C4-2B (cell line): Measurements from ENCODE around the gene SGIP1.

Source experiments
- H3K27ac ChIP-seq: fragments of 450-650 bp; 2 replicates; pipeline ENCODE4 v1.5.1; 2017
- CTCF ChIP-seq: fragments of 450-650 bp; conservative IDR thresholded peaks from 2 replicates; pipeline ENCODE4 v1.5.1; 2017; ENCODE audit warnings: mild to moderate bottlenecking
- ZFX ChIP-seq: fragments of 450-650 bp; IDR thresholded peaks from 2 replicates; pipeline ENCODE4 v1.6.1; 2017

SGIP1 gene

DNA sequence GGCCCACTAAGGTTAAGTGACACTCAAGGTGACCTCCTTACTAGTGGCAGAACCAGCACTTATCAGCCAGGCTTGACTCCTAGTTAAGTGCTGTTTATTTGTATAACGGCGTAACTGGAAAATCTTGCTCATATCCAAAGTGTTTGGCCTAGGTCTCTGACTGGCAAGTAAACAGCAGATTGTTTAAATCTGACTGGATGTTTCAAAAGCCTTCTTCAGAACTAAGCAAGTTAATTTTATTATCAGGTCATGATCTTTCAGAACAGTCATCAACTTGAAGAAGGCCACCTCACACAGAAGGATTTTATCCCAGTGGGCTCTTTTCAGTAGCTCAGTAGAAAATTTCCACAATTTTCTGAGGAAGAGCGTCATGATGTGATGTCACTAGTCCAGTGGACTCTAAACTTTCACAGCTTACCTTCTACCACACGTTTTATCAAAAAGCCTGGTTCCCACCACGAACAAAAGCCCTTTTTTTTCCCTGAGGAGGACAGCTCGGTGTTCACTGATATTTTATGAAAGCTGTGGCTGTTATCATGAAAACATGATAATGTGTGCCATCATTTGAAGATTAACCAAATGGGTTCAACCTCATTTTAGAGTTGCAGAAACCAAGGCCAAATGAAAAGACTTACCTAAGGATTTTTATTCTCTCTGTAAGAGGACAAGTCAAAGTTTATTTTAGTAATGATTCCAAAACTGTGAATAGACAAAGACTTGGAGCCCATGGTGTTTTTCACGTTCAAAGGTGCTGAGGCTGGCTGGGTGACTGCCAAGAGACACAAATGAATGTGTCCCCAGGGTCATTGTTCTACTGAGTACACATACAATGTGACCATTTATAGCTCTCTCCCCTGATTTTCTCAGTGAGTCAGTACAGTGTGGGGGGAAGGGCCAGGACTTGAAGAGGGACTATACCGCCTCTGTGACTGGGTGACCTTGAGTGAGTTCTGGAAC, 9.1 kb downstream of the SGIP1 start:
- TF ChIP-seq ZFX = no peak
- TF ChIP-seq CTCF = no peak
- no peak overlapping the region for H3K27ac ChIP-seq

- TF ChIP-seq ZFX = no peak
- no peak for TF ChIP-seq CTCF
- H3K27ac ChIP-seq = no peak overlapping the region
These were observed 12.3 kb downstream of the SGIP1 start for GRCh38 chr1:66546047-66546810.

GRCh38 chr1:66549017-66549416, 15.1 kb downstream of the SGIP1 start:
- TF ChIP-seq CTCF (no peak), ZFX (no peak)
- H3K27ac ChIP-seq = no peak overlapping the region

DNA sequence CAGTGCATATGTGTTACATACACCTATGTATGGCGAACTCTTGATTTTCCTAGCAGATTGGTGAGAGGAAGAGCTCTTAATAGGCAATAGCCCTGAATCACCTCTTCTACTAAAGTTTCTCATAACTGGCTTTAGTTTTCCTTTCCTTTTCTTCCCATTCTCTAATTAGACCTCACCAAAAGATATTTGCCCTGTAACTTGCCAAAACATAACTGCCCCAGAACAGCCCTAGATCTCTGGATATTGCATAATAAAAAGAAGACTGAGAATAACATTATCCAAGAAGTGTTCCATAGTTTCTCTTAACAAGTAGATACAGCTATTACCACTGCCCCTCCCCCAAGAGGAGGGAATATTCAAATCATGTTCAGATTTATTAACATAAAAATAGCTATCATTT, 16.3 kb downstream of the SGIP1 start:
- H3K27ac ChIP-seq = no peak overlapping the region
- TF ChIP-seq ZFX = no peak
- no peak for TF ChIP-seq CTCF

- no peak for TF ChIP-seq ZFX
- TF ChIP-seq CTCF = no peak
- no peak overlapping the region for H3K27ac ChIP-seq
These were observed 18.3 kb downstream of the SGIP1 start for GRCh38 chr1:66552287-66552686.

DNA sequence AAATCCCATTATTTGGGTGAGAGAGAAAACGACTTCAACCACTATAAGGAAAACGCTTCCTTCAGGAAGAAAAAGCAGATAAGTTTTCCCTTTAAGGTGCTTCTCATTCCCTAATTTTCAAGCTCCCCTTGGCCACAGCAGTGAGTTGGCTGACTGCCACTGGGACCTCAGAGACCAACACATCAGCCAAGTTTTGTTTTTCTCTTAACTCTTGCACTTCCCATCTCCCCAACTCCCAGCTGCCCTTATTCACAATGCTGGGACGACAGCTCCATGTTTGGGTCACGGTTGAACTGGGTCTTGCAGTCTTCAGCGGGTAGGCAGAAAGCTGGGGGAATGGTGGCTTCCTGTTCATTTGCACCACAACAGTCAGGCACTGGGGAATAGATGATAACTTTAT, 18.9 kb downstream of the SGIP1 start:
- TF ChIP-seq CTCF (no peak), ZFX (no peak)

DNA sequence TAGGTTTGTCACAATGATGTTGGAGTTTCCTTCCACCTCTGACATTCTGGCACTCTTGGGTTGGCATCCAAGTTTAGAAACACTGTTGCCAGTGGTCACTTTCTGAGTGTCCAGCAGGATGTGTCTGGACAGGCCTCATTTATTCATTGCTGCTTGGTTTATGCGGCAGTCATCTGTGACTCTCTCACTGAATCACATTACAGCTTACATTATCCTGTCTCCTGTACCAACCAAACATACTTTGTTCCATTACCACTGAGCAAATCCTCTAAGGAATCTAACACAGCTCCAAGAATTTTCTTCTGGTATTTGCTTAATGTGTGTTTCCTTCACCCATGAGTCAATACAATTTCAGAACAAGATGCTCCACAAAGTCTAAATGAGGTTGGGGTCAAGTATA, 19.9 kb downstream of the SGIP1 start:
- TF ChIP-seq CTCF (no peak), ZFX (no peak)
- no peak overlapping the region for H3K27ac ChIP-seq

More for the DNA sequence above, 18.9 kb downstream of the SGIP1 start:
- H3K27ac ChIP-seq = no peak overlapping the region
